DND-41 (cell line): Measurements from ENCODE around the gene PKD1L1.

Experiments used
- ATAC-seq: fragments of 200-7000 bp; cut with Tn5 transposase; 3 replicates; pipeline ENCODE4 v1.9.1; 2021; ENCODE audit warnings: low read depth; ENCODE audit not compliant: insufficient read depth
- DNase-seq: peaks from one replicate; pipeline ENCODE4 v3.0.0-alpha.2; 2020
- H2AFZ ChIP-seq: 2 replicates; pipeline ENCODE4 v1.6.0; 2012; ENCODE audit warnings: low read depth, low read length
- H3K27ac ChIP-seq: 2 replicates; pipeline ENCODE4 v1.5.1; 2012; ENCODE audit warnings: low read length, inconsistent platforms
- H3K27me3 ChIP-seq: fragments of 200-600 bp; sonication (generic); 2 replicates; pipeline ENCODE4 v1.6.0; 2012; ENCODE audit warnings: low read length, mild to moderate bottlenecking, inconsistent platforms; ENCODE audit not compliant: insufficient read depth, poor library complexity
- H3K36me3 ChIP-seq: 2 replicates; pipeline ENCODE4 v1.5.1; 2012; ENCODE audit warnings: low read length, inconsistent platforms; ENCODE audit not compliant: insufficient read depth
- H3K4me1 ChIP-seq: 2 replicates; pipeline ENCODE4 v1.5.1; 2012; ENCODE audit warnings: mild to moderate bottlenecking, low read length; ENCODE audit not compliant: insufficient read depth
- H3K4me2 ChIP-seq: 2 replicates; pipeline ENCODE4 v1.6.0; 2012; ENCODE audit warnings: mild to moderate bottlenecking, moderate library complexity, low read length, inconsistent platforms; ENCODE audit not compliant: insufficient read depth
- H3K4me3 ChIP-seq, 2 experiments: fragments of 200-600 bp in 1 of 2; shearing (Covaris generic) in 1 of 2; 2 replicates each; pipeline ENCODE4 v1.5.1; 2012 to 2016; ENCODE audit warnings: inconsistent platforms in 2 of 2, low read length in 2 of 2, mild to moderate bottlenecking in 2 of 2, low read depth in 1 of 2, moderate library complexity in 1 of 2
- H3K79me2 ChIP-seq: 2 replicates; pipeline ENCODE4 v1.6.0; 2012; ENCODE audit warnings: low read length, inconsistent platforms; ENCODE audit not compliant: insufficient read depth
- H3K9ac ChIP-seq: 2 replicates; pipeline ENCODE4 v1.6.0; 2012; ENCODE audit warnings: low read depth, mild to moderate bottlenecking, inconsistent platforms, low read length, moderate library complexity
- H3K9me3 ChIP-seq: 2 replicates; pipeline ENCODE4 v1.5.1; 2012; ENCODE audit warnings: low read length, moderate library complexity, mild to moderate bottlenecking, inconsistent platforms; ENCODE audit not compliant: insufficient read depth, severe bottlenecking
- H4K20me1 ChIP-seq: 2 replicates; pipeline ENCODE4 v1.6.0; 2012; ENCODE audit warnings: low read length; ENCODE audit not compliant: insufficient read depth
- CTCF ChIP-seq: IDR thresholded peaks from 2 replicates; pipeline ENCODE4 v1.5.1; 2012; ENCODE audit warnings: borderline replicate concordance, low read length, moderate library complexity, mild to moderate bottlenecking; ENCODE audit not compliant: poor library complexity, severe bottlenecking; ENCODE audit errors: extremely low read depth
- EZH2 ChIP-seq: IDR thresholded peaks from 3 replicates; pipeline ENCODE4 v1.6.1; 2012; ENCODE audit warnings: borderline replicate concordance, low read depth, mild to moderate bottlenecking, moderate library complexity, low read length, inconsistent platforms; ENCODE audit not compliant: severe bottlenecking

Gene PKD1L1

GRCh38 chr7:47744883-47745282 lies 203.4 kb downstream of the PKD1L1 start:
- no peak overlapping the region for H3K4me3 ChIP-seq
- H4K20me1 ChIP-seq: no peaks in the 10 kb centered on the region
- TF ChIP-seq EZH2 (no peak), CTCF (no peak)
- DNase-seq (no peak), ATAC-seq (no peak)
- H3K27ac ChIP-seq: no peak overlapping the region
- no peaks in the 10 kb centered on the region for H3K27me3 ChIP-seq
- no peak overlapping the region for H3K4me2 ChIP-seq
- no peaks in the 10 kb centered on the region for H3K79me2 ChIP-seq
- H2AFZ ChIP-seq: no peak overlapping the region
- no peaks in the 10 kb centered on the region for H3K36me3 ChIP-seq
- H3K9ac ChIP-seq: no peak overlapping the region
- H3K9me3 ChIP-seq: no peaks in the 10 kb centered on the region
- H3K4me1 ChIP-seq: no peaks in the 10 kb centered on the region

DNA sequence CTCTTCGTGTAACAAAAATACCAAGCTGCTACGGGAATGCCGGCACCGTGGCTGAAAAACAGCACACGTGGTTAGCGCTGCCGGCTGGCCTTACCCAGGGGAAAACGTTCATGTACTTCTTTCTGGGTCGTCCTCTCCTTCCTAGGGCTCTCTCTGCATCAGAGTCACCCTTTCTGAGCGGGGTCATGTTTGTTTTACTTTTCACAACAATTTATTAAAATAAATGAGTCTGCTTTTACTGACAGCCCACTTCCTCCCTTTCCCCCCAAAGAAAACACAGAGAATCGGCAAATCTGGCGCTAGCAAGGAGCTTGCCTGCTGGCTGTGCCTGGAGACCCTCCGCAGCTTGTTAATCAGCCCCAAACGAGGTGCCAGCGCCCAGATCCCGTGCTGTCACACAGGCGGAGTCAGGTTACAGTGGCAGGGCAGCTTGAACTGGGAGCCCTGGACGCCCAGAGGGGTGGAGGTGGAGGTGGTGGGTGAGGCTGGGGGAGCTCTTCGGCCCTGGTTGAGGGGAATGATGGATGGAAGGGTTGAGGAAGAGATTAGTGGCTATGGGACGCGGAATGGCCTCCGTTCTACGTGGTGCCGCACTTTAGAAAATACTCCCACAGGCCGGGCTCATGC lies 204.2 kb downstream of the PKD1L1 start:
- H3K9me3 ChIP-seq: no peaks in the 10 kb centered on the region
- no peak overlapping the region for H3K27ac ChIP-seq
- H3K36me3 ChIP-seq: no peaks in the 10 kb centered on the region
- DNase-seq (no peak), ATAC-seq (no peak)
- no peak overlapping the region for H2AFZ ChIP-seq
- no peaks in the 10 kb centered on the region for H3K79me2 ChIP-seq
- no peak overlapping the region for H3K9ac ChIP-seq
- H3K4me1 ChIP-seq: no peaks in the 10 kb centered on the region
- H3K4me2 ChIP-seq: no peak overlapping the region
- no peaks in the 10 kb centered on the region for H3K27me3 ChIP-seq
- TF ChIP-seq EZH2: no peak
- TF ChIP-seq CTCF: no peak
- no peaks in the 10 kb centered on the region for H4K20me1 ChIP-seq
- H3K4me3 ChIP-seq: no peak overlapping the region

DNA sequence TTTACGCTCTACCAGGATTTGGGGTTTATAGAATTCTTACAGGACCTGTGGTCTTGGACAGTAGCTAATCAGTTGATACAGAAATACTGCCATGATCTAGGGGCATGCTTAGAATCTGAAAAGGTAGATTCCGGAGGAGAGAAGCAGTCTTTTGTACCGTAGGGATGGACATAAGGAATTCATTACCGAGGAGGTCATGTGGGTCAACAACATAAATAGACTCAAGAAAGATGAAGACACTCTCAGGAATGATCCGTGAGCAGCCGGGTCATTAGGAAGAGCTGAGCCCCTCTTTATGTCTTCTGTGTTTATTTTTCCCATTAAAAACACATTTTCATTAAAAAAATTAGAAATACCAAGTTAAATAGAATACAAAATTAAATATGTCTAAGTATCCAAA lies 206.3 kb downstream of the PKD1L1 start:
- Histone ChIP-seq H3K79me2 (no peaks in the 10 kb centered on the region), H2AFZ (no peak overlapping the region), H3K4me2 (no peak overlapping the region), H3K27me3 (no peaks in the 10 kb centered on the region), H3K36me3 (no peaks in the 10 kb centered on the region), H3K4me1 (no peaks in the 10 kb centered on the region), H3K27ac (no peak overlapping the region), H4K20me1 (no peaks in the 10 kb centered on the region), H3K9ac (no peak overlapping the region), H3K4me3 (no peak overlapping the region), H3K9me3 (no peaks in the 10 kb centered on the region)
- no peak for ATAC-seq
- TF ChIP-seq EZH2: no peak
- TF ChIP-seq CTCF: no peak
- DNase-seq: no peak
